Ascending aorta (tissue), 2 donors: ENCODE measurements around the gene TMEM40. TPM values are rescaled to one million over a fixed set of nuclear protein-coding genes. Genes with fewer than 3 reads are reported as not detected.

Source experiments
- DNase-seq, 2 donors: peaks; one replicate each; pipeline ENCODE4 v3.0.0-alpha.2; 2019; ENCODE audit warnings: low spot score in 2 of 2
- H3K27ac ChIP-seq, 2 donors: fragments of 200-600 bp; sonication (generic); one replicate each; pipeline ENCODE4 v1.5.1; 2016 to 2017; ENCODE audit warnings: mild to moderate bottlenecking in 1 of 2
- H3K27me3 ChIP-seq: fragments of 200-600 bp; sonication (generic); one replicate; pipeline ENCODE4 v1.5.1; 2017
- H3K36me3 ChIP-seq, 2 donors: fragments of 200-600 bp; sonication (generic); one replicate each; pipeline ENCODE4 v1.5.1; 2016
- H3K4me1 ChIP-seq, 2 donors: fragments of 200-600 bp; sonication (generic); one replicate each; pipeline ENCODE4 v1.5.1; 2016 to 2017; ENCODE audit warnings: mild to moderate bottlenecking in 1 of 2
- H3K4me3 ChIP-seq, 2 donors: fragments of 200-600 bp; sonication (generic); one replicate each; pipeline ENCODE4 v1.5.1; 2016 to 2017; ENCODE audit warnings: mild to moderate bottlenecking in 1 of 2
- H3K9me3 ChIP-seq, 2 donors: fragments of 200-600 bp; sonication (generic); one replicate each; pipeline ENCODE4 v1.5.1; 2016
- intact Hi-C: fragments of 100-400 bp; cut with DNase I; formaldehyde crosslinking; loops from one replicate; pipeline ENCODE4 v1.15.1; 2023
- total RNA-seq: library from RNA; depleted of rRNA; stranded (reverse); fragments of >200 nt; gene quantifications from one replicate; pipeline ENCODE4 v1.1.0, GENCODE V29; 2016
- TF ChIP-seq, protein P1 (sequence below), 3 experiments: fragments of 200-600 bp in 2 of 3; fragments of 450-650 bp in 1 of 3; sonication (generic) in 2 of 3; IDR thresholded peaks; one replicate each; pipeline ENCODE4 v1.5.1; 2016 to 2019; ENCODE audit warnings: antibody characterized with exemption in 3 of 3, mild to moderate bottlenecking in 1 of 3, moderate library complexity in 1 of 3

The TMEM40 gene, protein sequence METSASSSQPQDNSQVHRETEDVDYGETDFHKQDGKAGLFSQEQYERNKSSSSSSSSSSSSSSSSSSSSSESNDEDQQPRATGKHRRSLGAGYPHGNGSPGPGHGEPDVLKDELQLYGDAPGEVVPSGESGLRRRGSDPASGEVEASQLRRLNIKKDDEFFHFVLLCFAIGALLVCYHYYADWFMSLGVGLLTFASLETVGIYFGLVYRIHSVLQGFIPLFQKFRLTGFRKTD
- not detected for total RNA-seq

GRCh38 chr3:12759097-12759679 is at the start of gene TMEM40:
TSS of gene TMEM40 (minus strand) at chr3:12759259. CDS start at chr3:12749832, 9,427 bp downstream.
- H3K27me3 ChIP-seq: no peaks in the 10 kb centered on the region
- no peak for DNase-seq
- H3K36me3 ChIP-seq: no peaks in the 10 kb centered on the region
- H3K4me1 ChIP-seq: peaks cover 3 to 6% of the 10 kb centered on the region in 2 donors
- intact Hi-C loops: no loop called here
- TF ChIP-seq, protein P1, sequence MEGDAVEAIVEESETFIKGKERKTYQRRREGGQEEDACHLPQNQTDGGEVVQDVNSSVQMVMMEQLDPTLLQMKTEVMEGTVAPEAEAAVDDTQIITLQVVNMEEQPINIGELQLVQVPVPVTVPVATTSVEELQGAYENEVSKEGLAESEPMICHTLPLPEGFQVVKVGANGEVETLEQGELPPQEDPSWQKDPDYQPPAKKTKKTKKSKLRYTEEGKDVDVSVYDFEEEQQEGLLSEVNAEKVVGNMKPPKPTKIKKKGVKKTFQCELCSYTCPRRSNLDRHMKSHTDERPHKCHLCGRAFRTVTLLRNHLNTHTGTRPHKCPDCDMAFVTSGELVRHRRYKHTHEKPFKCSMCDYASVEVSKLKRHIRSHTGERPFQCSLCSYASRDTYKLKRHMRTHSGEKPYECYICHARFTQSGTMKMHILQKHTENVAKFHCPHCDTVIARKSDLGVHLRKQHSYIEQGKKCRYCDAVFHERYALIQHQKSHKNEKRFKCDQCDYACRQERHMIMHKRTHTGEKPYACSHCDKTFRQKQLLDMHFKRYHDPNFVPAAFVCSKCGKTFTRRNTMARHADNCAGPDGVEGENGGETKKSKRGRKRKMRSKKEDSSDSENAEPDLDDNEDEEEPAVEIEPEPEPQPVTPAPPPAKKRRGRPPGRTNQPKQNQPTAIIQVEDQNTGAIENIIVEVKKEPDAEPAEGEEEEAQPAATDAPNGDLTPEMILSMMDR (IDR thresholded peaks at IDR 0.05): no peak
- peak within 1 kb of the TSS; percentile 64 to 70 for H3K27ac ChIP-seq
- no peaks in the 10 kb centered on the region for H3K9me3 ChIP-seq
- H3K4me3 ChIP-seq: no peak within 1 kb of the TSS

DNA sequence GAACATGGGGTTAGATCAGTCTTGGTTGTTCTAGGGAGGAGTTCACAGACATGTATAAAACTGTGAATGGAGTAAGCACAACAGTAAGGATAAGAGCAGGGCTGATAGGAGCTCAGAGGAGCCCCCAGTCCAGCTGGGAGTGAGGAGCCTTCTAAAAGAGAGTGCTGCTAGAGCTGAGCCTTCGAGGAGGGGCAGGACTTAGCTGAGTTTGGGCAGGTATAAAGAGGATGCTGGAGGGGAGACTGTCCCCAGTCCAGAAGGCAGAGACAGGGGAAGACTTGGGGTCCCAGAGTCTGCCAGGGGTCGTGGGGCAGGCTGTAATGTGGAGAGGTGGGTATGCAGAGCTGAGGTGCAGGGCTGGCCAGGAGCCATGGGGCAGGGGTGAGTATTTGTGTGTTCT is 49.5 kb upstream of the TMEM40 start:
- TF ChIP-seq, protein P1 (IDR thresholded peaks at IDR 0.05): no peak
- Histone ChIP-seq H3K9me3 (no peaks in the 10 kb centered on the region), H3K36me3 (peaks cover 7 to 39% of the 10 kb centered on the region in 2 donors), H3K27me3 (no peaks in the 10 kb centered on the region), H3K4me1 (peaks cover 0 to 11% of the 10 kb centered on the region in 2 donors), H3K27ac (peak overlapping the region in 1 of 2 donors; percentile 41), H3K4me3 (no peak overlapping the region)
- no peak for DNase-seq
- intact Hi-C loops: no loop called here

DNA sequence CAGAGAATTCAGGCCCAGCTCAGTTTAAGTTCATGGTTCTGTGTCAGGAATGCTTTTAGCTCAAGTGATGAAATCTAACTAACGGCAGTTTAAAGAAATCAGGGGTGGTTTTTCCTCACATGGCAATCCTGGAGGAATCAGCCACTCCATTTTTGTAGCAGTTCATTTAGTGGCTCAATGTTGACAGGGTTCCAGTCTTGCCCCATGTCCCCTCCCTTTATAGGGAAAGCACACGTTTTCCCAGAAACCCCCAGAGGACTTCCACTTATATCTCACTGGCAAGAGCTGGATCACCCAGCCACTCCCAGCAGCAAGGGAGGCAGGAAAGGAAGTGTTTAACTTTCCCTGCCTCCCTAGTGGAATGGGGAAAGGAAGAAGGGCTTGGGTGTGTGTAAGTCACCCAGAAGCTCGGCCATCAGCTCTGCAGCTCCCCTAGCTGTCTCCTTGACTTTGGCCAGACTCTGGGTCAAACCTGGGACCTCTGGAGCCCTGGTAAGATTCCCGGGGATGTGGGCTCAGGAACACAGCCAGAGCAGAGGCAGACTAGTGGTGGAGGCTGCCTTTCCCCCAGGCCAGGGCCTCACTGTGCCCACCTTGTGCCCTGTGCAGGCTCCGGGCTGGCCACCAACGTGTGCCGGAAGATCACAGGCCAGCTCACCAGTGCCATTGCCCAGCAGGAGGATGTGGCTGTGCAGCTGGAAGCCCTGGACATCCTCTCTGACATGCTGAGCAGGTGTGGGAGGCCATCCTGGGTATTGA is 48.7 kb upstream of the TMEM40 start:
- Histone ChIP-seq H3K4me3 (no peak overlapping the region), H3K27ac (peak overlapping the region; percentile 38 to 41), H3K27me3 (no peaks in the 10 kb centered on the region), H3K9me3 (no peaks in the 10 kb centered on the region), H3K36me3 (peaks cover 7 to 36% of the 10 kb centered on the region in 2 donors), H3K4me1 (peaks cover 0 to 11% of the 10 kb centered on the region in 2 donors)
- no peak for DNase-seq
- TF ChIP-seq, protein P1 (IDR thresholded peaks at IDR 0.05): no peak
- intact Hi-C loops: no loop called here

DNA sequence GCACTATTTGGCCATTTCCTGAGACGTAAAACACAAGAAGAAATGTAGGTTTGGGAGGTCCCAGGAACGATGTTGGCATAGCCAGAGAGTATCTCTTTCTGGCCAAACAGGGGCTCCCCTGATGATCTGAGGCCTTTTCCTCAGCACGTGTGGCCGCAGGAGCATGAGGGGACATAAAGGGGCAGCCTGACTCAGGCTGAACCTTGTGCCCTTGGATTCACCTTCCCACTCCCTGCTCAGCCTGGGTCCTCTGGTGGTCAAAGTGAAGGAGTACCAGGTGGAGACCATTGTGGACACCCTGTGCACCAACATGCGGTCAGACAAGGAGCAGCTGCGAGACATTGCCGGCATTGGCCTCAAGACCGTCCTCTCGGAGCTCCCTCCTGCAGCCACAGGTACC is 48.0 kb upstream of the TMEM40 start:
- H3K4me1 ChIP-seq: peaks cover 0 to 11% of the 10 kb centered on the region in 2 donors
- no peaks in the 10 kb centered on the region for H3K27me3 ChIP-seq
- H3K4me3 ChIP-seq: no peak overlapping the region
- no peak for DNase-seq
- H3K36me3 ChIP-seq: peaks cover 7 to 35% of the 10 kb centered on the region in 2 donors
- intact Hi-C loops: no loop called here
- no peaks in the 10 kb centered on the region for H3K9me3 ChIP-seq
- TF ChIP-seq, protein P1 (IDR thresholded peaks at IDR 0.05): no peak
- peak overlapping the region in 1 of 2 donors; percentile 38 for H3K27ac ChIP-seq

DNA sequence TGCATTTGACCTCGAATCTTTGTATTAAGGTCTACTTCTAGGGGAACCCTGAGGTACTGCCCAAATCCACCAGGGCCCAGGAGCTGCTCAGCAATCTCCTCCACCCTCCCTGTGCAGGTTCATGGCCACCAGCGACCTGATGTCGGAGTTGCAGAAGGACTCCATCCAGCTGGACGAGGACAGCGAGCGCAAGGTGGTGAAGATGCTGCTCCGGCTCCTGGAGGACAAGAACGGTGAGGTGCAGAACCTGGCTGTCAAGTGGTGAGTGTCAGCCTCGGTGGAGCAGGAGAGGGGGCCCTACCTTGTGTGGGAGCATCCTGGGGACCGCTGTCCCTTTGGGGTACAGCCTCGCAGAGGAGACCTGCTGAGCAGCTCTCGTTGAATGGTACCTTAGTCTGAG is 44.3 kb upstream of the TMEM40 start:
- H3K36me3 ChIP-seq: peaks cover 7 to 35% of the 10 kb centered on the region in 2 donors
- no peak overlapping the region for H3K27ac ChIP-seq
- no peaks in the 10 kb centered on the region for H3K9me3 ChIP-seq
- no peak for DNase-seq
- intact Hi-C loops: no loop called here
- TF ChIP-seq, protein P1 (IDR thresholded peaks at IDR 0.05): no peak
- H3K4me1 ChIP-seq: peaks cover 0 to 3% of the 10 kb centered on the region in 2 donors
- no peaks in the 10 kb centered on the region for H3K27me3 ChIP-seq
- no peak overlapping the region for H3K4me3 ChIP-seq
